SKM-1 treated with dmso at 0.1 percent for 144 hours (cell line): ENCODE data around the gene C19orf81.
A peak's percentile ranks its signal among the peaks of the same experiment; 100 is the strongest.

Experiments used
- DNase-seq: peaks from one replicate; lab custom pipeline; 2025; ENCODE audit not compliant: unreplicated experiment; lab: John Stamatoyannopoulos, UW

The C19orf81 gene

GRCh38 chr19:50629194-50629593 lies 20.1 kb upstream of the C19orf81 start:
- DNase-seq, result no peak

GRCh38 chr19:50629801-50630200 lies 19.4 kb upstream of the C19orf81 start:
- no peak for DNase-seq

- no peak for DNase-seq
These were observed 17.0 kb upstream of the C19orf81 start for GRCh38 chr19:50632151-50632835.

GRCh38 chr19:50633359-50633758 lies 15.9 kb upstream of the C19orf81 start:
- no peak for DNase-seq

- no peak for DNase-seq
These were observed 15.3 kb upstream of the C19orf81 start for GRCh38 chr19:50633973-50634372.

- DNase-seq, result no peak
These were observed 12.7 kb upstream of the C19orf81 start for GRCh38 chr19:50636317-50637085.

GRCh38 chr19:50638600-50638999 lies 10.6 kb upstream of the C19orf81 start:
- DNase-seq, result no peak

GRCh38 chr19:50639121-50640112 lies 9.8 kb upstream of the C19orf81 start, which contains the start of gene SYT3:
Gene SYT3, minus strand, starts transcription at chr19:50639881. Its CDS starts 2,470 bp downstream, at chr19:50637411.
- no peak for DNase-seq

GRCh38 chr19:50640368-50640767 lies 8.9 kb upstream of the C19orf81 start:
- DNase-seq, result no peak

- no peak for DNase-seq
These were observed 4.8 kb upstream of the C19orf81 start for GRCh38 chr19:50644315-50644915.

GRCh38 chr19:50645107-50645506 lies 4.1 kb upstream of the C19orf81 start:
- DNase-seq, result no peak

GRCh38 chr19:50646074-50646807 lies 3.0 kb upstream of the C19orf81 start:
- DNase-seq, result no peak

GRCh38 chr19:50647879-50648615 lies 1.2 kb upstream of the C19orf81 start:
- DNase-seq, result no peak

- no peak for DNase-seq
These were observed 586 bp upstream of the C19orf81 start for GRCh38 chr19:50648659-50649058.

GRCh38 chr19:50651174-50651573 lies 1.9 kb downstream of the C19orf81 start:
- DNase-seq, result no peak

- no peak for DNase-seq
These were observed 3.5 kb downstream of the C19orf81 start for GRCh38 chr19:50652722-50653121.

GRCh38 chr19:50654882-50655281 lies 5.6 kb downstream of the C19orf81 start:
- DNase-seq, result no peak

- DNase-seq, result no peak
These were observed 8.0 kb downstream of the C19orf81 start for GRCh38 chr19:50657222-50657669.

GRCh38 chr19:50657712-50658440 lies 8.6 kb downstream of the C19orf81 start:
- peak; percentile 90 for DNase-seq
